Retinal pigment epithelial cell (primary cell): ENCODE results near the gene CC2D1A.
"Not testable (repeated sequence)": the region's sequence is repeated elsewhere in the genome, so short reads cannot be mapped to it uniquely, and the experiment has no call there.

Source experiments
- DNase-seq: peaks from one replicate; pipeline ENCODE4 v3.0.0-alpha.2; 2010; ENCODE audit warnings: low read depth
- H3K4me3 ChIP-seq: 2 replicates; pipeline ENCODE4 v1.5.1; 2011; ENCODE audit warnings: mild to moderate bottlenecking, low read length, control low read depth, moderate library complexity
- CTCF ChIP-seq: conservative IDR thresholded peaks from 2 replicates; pipeline ENCODE4 v1.5.1; 2011; ENCODE audit warnings: low read depth, low read length, control low read depth, inconsistent platforms

Gene CC2D1A

GRCh38 chr19:13968999-13969398 lies 63.0 kb downstream of the CC2D1A start:
- no peak for TF ChIP-seq CTCF
- DNase-seq: no peak
- no peak overlapping the region for H3K4me3 ChIP-seq

GRCh38 chr19:13969897-13970296 lies 63.9 kb downstream of the CC2D1A start:
- no peak overlapping the region for H3K4me3 ChIP-seq
- no peak for DNase-seq
- TF ChIP-seq CTCF: no peak

- DNase-seq, H3K4me3 ChIP-seq: not testable (repeated sequence)
These were observed 65.9 kb downstream of the CC2D1A start for GRCh38 chr19:13971868-13972267.

GRCh38 chr19:13972368-13973155 lies 66.6 kb downstream of the CC2D1A start:
- no peak for TF ChIP-seq CTCF
- DNase-seq: no peak

GRCh38 chr19:13973479-13973878 lies 67.5 kb downstream of the CC2D1A start:
- DNase-seq, H3K4me3 ChIP-seq: not testable (repeated sequence)

More at GRCh38 chr19:13972368-13973155, 66.6 kb downstream of the CC2D1A start:
- H3K4me3 ChIP-seq: no peak overlapping the region

- no peak overlapping the region for H3K4me3 ChIP-seq
- TF ChIP-seq CTCF: no peak
- no peak for DNase-seq
These were observed 68.1 kb downstream of the CC2D1A start for GRCh38 chr19:13974073-13974472.

GRCh38 chr19:13975870-13976269 lies 69.9 kb downstream of the CC2D1A start:
- no peak for TF ChIP-seq CTCF
- no peak overlapping the region for H3K4me3 ChIP-seq
- DNase-seq: no peak

GRCh38 chr19:13976446-13976845 lies 70.4 kb downstream of the CC2D1A start:
- H3K4me3 ChIP-seq: no peak overlapping the region
- TF ChIP-seq CTCF: no peak
- DNase-seq: no peak
